Measurements from ENCODE around the gene SLC6A4.

Gene SLC6A4

DNA sequence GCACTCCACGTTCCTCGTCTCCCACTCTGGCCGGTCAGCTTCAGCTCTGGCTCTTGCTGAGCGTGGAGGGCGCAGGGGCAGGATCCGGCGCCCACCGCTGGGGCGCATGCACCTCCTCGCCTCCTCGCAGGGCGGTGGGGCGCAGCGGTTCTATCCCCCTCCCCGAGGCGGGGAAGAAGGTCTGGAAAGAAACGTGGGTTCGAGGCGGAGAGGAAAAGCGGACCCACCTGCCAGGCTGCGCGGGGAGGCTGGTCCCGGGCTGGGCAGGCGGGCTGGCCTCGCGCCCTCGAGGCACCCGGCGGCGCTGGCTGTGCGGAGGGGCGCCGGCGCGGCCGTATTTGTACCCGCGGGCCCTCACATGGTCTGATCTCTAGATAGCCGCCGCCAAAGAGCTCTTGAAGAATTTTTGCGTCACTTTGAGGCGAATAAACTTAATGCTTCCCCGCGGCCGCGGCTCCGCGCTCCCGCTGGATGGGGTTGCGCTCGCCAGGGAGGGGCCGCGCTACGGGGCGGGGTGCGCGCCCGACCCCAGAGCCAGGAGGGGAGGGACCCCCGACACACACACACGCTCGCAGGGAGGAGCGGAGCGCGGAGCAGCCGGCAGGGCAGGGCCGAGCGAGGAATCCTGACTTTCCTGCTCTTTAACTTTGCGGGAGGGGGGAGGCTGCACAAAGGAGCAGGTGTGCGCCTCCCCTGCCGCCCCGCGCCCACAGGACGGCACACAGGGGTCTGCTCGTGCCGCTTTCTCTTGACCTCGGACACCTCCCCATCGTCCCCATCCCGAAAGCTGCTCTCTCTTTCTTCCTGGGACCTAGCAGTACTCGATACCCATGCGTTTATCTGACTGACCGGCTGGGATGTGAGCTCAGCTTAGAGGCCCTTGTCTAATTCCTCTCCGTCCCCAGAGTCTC lies at the start of gene SLC6A4:
Gene SLC6A4 (minus strand): TSS at position 312 of the 911 bp plus-strand sequence. CDS start 13,739 bp downstream, outside the sequence.
- DNase-seq (ENCODE audit: low read depth): peak; percentile 19

DNA sequence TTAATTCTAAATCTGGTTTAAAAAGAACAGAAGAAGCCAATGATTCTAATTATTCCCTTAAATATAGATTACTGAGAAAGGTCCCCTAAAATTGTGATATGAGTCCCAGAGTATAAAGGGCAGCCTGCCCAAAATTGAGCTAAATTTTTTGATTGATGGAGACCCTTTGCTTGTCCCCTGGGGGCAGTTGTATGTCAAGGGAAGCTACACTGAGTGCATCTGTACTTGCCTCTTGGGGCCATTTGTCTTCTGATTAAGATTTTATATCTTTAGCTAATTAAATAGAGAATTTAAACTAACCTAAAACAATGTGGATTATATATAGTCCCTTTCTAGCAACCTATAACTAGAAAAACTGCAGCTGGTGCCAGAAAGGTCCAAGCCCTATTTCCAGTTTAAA lies 43.7 kb upstream of the SLC6A4 start:
- no peak for DNase-seq (ENCODE audit: low read depth)

DNA sequence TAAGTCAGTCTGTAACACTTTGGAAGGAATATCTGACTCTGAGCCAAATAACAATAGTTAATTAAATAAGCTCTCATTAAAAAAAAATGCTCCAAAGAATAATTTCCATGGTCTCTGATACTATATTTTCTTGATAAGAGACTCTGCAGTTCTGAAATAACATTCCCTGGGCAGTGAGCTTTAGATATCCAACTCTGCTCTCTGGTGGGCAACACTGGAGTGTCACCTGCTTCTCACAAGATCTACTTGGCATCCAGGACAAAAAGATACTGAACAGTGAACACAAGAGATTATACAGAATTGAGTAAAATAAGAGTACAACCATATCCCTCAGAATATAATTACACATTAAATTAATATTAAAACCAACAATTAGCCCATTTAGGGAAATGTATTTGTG lies 42.5 kb upstream of the SLC6A4 start:
- DNase-seq (ENCODE audit: low read depth): peak; percentile 63

DNA sequence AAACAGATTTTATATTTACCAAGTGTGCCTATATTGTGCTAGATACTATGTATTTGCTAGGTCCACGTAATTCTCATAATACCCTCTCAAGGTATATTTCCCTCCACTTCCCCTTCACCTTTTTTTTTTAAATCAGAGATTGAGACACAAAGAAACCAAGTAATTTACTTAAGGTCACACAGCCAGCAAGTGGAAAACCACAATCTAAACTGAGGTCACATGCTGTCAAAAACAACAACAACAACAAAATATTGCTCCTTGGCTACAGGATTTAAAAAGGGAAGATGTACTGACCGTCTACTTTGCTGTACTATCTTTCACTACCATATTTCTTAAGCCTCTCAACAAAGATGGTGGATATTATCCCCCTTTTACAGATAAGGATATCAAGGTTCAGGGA lies 40.4 kb upstream of the SLC6A4 start:
- DNase-seq (ENCODE audit: low read depth): no peak

DNA sequence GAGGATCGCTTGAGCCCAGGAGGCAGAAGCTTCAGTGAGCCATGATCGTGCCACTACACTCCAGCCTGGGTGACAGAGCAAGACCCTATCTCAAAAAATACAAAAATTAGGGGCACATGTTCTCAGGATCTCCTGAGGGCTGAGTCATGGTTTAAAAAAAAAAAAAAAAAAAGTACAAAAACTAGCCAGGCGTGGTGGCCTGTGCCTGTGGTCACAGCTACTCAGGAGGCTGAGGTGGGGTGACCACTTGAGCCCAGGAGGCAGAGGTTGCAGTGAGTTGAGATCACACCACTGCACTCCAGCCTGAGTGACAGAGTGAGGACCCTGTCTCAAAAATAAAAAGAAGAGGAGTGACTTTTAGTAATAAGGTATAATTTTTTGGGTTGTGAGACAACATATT lies 39.4 kb upstream of the SLC6A4 start:
- no peak for DNase-seq (ENCODE audit: low read depth)

DNA sequence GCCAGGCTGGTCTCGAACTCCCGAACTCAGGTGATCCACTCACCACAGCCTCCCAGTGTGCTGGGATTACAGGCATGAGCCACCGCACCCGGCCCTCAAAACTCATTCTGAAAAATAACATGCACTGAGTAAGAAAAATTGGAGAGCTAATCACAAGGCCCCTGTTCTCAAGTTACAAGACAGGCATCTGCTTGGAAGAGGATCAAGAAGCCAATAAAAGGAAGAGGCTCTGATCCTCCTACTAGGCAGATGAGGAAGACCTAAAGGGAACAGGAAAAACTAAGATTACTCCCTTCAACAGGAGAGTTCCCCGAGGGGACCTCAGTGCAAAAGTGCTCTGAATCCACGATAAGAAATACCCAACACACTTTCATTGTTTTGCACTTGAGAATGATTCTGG lies 37.9 kb upstream of the SLC6A4 start:
- DNase-seq (ENCODE audit: low read depth): peak; percentile 77

DNA sequence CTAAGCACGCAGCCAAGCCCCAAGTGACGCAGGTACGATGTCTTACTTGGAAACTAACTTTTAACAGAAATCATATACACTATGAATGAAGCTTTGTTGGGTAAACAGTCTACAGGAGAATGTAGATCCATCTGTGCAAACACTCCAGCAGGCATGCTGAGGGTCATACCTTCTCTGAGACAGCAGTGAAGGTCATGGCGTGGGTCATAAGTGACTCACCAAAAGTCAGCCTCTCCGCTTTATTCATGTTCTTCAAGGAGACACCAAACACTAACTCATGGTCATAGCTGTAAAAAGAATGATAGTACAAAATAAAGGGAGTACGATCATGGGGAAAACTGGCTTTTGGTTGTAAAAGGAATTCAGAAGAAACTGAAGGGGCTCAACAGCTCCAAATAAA lies 35.6 kb upstream of the SLC6A4 start:
- peak; percentile 64 for DNase-seq (ENCODE audit: low read depth)

DNA sequence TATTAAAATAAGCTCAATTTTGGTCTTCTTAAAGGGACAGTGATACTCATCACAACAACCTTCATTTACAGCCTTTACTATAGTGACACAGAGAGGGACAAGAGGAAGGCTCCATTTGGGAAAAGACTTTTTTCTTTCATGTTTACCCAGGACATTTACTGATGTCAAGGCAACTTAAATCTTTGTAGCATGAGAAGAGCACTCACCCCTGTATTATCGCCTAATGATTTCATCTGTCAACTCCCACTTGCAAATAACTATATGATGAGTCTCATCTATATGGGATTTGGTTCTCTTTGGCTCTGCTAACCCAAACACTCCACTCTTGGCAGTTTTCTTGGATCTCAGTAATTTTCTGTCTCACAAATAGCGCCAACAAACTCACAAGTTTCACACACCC lies 32.1 kb upstream of the SLC6A4 start:
- peak; percentile 40 for DNase-seq (ENCODE audit: low read depth)

DNA sequence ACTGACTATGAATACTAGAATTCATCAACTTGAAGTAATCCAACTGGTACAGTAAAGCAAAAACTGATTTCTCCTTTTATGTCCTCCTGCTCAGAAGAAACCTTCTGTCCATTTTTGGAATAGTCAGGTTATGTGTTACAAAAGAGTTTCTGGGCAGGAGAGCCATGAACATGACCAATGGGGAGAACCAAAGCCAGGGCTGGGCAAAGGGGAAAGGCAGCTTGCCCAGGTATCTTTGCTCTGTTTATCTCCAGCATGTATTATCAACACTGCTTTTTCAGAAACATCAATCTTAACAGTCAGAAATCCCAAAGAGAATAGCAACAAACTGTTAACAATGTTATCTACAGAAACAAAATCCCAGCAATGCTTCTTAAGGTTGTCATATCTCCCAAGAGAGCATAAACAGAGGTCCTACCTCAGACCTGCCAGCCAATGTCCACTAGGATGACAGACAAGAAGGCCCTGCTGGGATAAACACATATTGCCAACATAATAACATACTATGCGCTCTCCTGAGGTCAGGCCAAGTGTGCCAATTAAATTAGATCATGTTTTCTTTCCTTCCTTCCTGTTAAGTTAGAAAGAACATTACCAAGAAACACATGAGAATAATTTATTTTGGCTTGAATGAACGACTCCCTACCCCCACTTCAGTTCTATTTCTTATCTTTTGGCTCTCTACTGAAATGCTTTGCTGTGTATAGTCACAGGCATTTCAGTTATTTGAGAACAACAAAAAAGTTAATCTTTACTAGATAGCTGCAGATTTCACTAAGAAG lies 28.2 kb upstream of the SLC6A4 start:
- DNase-seq (ENCODE audit: low read depth): peak; percentile 73

DNA sequence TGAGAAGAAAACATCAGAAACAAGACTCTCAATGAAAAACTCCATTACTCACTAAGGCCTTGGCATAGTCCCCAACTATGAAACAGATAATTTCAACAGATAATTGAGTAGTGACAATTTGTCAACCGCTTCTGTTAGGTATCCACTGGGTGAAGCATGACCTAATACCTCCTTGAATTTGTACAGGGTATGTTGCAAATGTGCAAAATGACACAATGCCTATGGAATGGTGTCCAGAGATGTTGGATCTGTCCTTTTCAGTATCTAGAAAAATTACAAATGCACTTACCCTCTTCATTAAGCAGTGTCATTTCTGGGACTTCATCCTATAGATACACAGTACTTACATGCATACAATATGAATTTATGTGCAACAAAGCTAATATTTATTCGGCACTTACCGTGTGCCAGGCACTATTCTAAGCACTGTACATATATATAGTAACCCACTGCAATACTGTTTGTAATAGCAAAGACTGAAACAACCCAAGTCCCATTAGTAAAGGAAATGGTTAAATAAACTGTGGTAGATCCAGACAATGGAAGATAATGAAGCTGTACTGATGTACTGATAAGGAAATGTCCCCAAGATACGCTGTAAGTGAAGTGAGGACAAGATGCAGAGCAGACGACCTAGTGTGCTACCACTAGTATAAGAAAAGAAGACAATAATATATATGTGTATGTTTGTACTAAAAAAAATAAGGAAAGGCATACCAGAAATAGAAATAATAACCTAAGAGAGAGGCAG lies 21.4 kb upstream of the SLC6A4 start:
- DNase-seq (ENCODE audit: low read depth): peak; percentile 64

DNA sequence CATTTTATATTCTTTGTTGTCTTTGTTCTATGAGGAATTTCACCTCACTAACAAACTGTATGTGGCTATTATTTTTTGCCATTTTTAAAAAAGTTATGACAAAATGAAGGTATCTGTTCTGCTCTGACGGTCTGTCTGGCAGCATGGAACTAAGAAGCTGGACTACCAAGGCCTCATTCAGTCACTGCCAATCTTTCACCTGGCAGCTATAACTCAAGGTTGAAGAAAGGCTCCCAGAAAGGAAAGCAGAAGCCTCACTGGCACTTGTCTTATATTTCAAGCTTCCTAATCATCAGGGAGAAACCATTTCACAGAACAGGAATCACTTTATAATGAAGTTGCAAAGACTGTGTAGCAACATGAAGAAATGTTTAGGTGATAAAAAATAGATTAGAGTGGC lies 18.7 kb upstream of the SLC6A4 start:
- no peak for DNase-seq (ENCODE audit: low read depth)

DNA sequence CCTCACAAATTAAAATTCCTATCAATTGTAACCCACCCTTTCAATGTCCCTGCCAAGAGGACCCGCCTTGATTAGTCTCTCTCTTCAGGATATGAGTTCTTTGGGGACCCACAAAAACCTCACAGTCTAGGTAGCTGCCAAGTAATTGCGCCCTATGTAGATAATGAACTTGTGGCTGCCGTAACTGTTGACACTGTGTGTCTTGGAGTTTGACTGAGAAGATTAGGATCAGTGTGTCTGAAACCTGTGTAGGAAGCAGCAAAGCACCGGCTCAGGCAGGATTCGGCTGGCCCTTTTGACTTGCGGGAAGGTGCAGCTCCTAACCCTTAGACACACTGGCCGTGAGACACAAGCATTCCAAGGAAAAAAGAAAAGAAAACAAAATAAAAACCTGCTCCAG lies 17.8 kb upstream of the SLC6A4 start:
- no peak for DNase-seq (ENCODE audit: low read depth)

DNA sequence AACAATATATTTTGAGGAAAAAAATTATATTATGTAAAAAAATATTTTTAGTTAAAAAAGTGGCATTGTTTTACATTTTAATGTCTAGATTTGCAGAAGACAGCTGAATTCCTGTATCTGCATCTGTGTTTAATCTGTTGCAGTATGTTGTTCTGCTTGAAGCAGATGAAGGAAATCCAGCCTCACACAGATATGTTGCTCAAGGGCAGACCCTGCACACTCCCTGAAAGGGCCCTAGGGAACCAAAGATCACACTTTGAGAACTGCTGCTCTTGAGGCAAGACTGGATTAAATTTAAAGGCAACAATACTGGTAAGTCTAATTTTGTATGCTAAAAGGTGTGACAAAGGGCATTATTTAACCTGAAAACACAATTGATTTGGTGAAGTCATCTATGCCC lies 16.4 kb upstream of the SLC6A4 start:
- DNase-seq (ENCODE audit: low read depth): no peak

DNA sequence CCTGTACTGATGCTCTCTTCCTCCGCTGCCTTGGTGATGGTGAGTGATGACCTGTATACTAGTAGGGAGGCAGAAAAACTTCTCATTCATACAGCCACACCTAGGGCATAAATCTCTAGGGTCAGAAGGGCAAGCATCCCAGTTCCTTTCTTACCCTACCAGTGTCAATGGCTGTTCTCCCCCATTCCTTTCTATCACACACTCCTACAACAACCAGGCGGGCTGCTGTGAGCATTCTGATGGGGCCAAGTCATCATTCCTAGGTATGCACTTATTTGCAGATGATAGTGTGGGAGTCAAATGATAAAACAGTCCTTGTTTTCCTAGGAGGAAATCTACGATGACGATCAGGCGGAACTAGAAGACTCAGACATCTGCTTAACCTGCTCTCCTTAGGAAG lies 14.0 kb upstream of the SLC6A4 start:
- DNase-seq (ENCODE audit: low read depth): no peak

DNA sequence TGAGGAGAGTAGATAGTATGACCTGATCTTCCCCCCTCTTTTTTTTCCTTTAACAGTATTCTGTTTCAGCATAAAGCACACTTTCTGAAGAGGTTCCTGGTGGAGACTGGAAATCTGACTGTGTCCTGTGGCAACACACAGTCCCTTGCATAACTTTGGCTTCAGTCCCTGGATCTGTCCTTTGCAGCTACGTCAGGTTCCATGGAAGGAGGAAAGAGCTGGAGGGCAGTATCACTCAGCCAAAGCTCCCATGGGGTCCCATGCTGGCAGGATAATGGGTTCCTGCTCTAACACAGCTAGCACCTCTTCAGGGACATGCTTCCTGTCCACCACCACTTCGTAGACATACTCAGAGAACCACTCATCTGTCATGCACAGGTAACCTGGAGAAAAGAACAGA lies 13.3 kb upstream of the SLC6A4 start:
- DNase-seq (ENCODE audit: low read depth): no peak

DNA sequence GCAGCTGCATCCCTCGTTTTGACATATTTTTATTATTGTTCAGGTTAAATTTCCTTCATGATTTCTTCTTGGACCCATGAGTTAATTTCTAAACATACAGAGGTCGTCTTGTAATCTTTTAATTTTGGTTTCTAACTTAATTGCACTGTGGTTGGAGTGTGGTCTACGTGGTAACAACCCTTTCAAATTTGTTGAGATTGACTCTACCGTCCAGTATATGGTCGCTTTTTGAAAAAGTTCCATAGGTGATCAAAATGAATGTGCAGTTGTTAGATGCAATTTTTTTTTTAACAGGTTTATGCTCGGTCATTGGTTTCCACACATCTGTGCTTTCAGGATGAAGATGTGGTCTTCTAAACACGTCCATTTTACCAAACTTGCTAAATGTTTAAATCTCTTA lies 11.0 kb upstream of the SLC6A4 start:
- DNase-seq (ENCODE audit: low read depth): no peak

DNA sequence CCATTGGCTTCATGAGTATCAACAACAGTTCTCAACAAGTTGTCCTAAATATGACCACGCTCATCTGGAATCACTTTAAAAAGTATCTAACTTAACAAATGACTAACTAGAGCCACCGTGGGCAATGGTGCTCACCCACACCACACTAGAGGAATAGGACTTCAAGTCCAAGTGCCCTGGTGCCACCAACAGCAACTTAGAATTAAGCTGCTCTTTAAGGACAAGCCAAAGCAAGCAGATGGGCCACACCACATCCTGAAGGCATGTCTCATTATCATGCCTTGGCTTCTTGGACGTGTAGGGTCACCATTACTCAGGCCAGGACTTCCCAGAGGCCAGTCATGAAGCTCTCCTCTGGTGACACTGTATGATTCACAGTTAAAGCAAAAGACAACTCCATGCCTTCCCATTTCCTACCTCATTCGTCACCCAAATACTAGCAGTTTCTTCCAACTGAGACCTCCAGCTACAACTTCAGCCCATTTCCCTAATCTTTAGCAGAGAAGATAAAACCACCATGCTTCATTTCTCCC lies 9.4 kb upstream of the SLC6A4 start:
- DNase-seq (ENCODE audit: low read depth): peak; percentile 19

DNA sequence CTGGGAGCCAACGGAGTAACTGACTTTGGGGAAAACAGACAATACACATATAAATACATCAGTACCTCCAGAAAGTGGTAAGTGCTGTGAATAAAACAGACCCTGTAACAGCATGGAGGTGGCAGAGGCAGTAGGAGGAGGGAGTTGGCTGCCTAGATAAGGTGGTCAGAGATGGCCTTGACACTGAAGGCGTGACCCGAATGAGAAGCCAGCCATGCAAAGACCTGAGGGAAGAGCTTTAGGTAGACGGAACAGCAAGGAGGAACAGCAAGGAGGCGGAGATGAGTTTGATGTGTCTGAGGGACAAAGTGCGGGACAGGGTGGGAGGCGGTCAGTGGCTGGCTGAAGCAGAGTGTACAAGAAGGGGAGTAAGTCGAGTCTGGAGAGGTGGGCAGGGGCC lies 8.1 kb upstream of the SLC6A4 start:
- no peak for DNase-seq (ENCODE audit: low read depth)

DNA sequence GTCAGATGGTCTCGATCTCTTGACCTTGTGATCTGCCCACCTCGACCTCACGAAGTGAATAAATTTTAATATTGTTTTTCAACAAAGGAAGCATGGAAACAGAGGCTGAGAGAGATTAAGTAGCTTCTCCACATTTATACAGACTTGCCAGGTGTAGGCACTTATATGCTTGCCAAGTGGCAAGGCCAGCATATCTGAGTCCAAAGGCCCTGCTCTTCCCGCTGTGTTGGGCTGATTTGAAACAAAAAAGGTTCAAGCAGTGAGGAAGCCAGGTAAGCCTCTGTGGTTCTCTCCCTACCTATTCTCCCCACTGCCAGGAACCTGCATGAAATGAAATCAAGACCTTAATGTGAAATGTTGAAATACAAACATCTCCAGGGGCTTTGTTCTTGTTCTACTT lies 7.5 kb upstream of the SLC6A4 start:
- DNase-seq (ENCODE audit: low read depth): no peak

DNA sequence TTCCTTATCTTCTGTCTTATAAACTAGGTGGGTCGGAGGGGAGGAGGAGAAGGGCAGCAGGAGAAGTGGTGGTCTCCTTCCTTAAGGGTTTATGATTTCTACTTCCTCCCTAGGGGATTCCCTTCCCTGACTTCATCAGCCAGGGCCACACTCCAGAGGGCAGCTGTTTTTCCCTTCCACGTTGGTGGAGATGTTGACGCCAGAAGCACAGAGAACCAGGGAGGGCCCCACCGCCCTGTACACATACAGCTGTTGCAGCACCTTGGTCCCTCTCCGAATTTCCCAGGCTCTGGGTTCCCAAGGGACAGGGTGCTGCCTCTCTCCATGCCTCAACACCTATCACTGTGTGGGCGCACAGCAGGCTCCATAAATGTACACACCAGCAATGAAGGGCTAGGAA lies 5.6 kb upstream of the SLC6A4 start:
- no peak for DNase-seq (ENCODE audit: low read depth)

DNA sequence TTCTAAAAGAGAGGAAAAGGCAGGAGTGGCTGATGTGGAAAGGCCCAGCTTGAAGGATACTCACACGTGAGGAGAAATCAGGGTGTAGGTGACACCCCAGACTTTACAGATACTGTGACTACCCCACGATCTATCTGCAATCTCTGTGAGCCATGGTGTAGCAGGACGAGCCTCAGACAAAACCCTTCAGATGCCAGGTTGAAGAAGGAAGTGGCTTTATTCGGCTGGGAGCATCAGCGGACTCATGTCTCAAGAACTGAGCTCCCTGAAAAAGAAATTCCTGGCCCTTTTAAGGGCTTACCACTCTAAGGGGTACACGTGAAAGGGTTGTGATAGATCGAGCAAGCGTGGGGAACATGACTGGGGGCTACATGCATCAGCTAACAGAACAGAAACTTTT lies 4.7 kb upstream of the SLC6A4 start:
- DNase-seq (ENCODE audit: low read depth): no peak

DNA sequence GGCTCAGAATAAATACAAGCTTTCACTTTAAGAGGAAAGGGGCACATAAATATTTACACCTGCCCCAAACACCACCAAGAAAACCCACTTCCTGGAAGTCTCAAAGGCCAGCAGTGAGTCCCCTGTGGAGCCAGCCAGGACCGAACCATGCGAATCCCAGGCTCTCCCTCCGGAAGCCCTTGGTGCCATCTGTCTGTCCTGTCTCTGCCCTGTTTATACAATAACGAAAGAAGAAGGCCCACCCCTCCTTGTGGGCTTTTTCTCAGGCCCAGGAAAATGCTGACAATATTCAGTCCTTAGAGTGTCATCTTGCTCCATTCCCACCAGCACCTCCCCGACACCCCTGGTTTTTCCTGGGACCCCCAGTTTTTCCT lies 3.6 kb upstream of the SLC6A4 start:
- no peak for DNase-seq (ENCODE audit: low read depth)
